ENCODE data around the gene CACNA2D1. TPM values are rescaled to one million over a fixed set of nuclear protein-coding genes. Genes with fewer than 3 reads are reported as not detected.

The CACNA2D1 gene
- total and polyA plus RNA-seq, 8 donors = 10.7 to 20.8 (median 16.6) TPM

DNA sequence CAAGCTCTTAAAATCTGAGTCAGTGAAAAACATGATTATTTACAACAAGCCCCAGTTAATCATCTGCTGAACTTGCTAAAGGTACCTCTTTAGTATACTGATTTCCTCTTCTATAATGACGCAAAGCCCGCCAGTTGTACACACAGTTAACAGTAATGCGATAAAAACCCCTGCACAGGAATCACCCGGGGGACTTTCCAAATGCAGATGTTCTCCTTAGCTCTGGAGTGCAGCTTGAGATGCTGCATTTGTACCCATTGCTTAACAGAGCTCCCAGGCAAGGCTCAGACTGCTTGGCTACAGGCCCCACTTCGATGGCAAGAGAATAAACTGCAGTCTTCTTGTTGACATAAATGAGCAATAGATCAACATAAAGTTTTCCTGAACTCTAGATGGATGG is 394.1 kb downstream of the CACNA2D1 start:
- H3K27ac ChIP-seq = no peak overlapping the region
- TF ChIP-seq, protein P1, sequence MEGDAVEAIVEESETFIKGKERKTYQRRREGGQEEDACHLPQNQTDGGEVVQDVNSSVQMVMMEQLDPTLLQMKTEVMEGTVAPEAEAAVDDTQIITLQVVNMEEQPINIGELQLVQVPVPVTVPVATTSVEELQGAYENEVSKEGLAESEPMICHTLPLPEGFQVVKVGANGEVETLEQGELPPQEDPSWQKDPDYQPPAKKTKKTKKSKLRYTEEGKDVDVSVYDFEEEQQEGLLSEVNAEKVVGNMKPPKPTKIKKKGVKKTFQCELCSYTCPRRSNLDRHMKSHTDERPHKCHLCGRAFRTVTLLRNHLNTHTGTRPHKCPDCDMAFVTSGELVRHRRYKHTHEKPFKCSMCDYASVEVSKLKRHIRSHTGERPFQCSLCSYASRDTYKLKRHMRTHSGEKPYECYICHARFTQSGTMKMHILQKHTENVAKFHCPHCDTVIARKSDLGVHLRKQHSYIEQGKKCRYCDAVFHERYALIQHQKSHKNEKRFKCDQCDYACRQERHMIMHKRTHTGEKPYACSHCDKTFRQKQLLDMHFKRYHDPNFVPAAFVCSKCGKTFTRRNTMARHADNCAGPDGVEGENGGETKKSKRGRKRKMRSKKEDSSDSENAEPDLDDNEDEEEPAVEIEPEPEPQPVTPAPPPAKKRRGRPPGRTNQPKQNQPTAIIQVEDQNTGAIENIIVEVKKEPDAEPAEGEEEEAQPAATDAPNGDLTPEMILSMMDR (IDR thresholded peaks at IDR 0.05) = no peak
- H3K9me3 ChIP-seq = no peaks in the 10 kb centered on the region
- no peaks in the 10 kb centered on the region for H3K27me3 ChIP-seq
- no peaks in the 10 kb centered on the region for H3K36me3 ChIP-seq
- no peaks in the 10 kb centered on the region for H3K4me1 ChIP-seq
- H3K4me3 ChIP-seq = no peak overlapping the region
- peak; percentile 40 for ATAC-seq
- peak in 1 of 4 donors; percentile 5 for DNase-seq
- intact Hi-C loops (cut with DNase I) = loop anchor here in 1 of 2 donors (10.0 kb wide), 1 partner anchor 675 kb away; no protein-coding TSS in a partner anchor

DNA sequence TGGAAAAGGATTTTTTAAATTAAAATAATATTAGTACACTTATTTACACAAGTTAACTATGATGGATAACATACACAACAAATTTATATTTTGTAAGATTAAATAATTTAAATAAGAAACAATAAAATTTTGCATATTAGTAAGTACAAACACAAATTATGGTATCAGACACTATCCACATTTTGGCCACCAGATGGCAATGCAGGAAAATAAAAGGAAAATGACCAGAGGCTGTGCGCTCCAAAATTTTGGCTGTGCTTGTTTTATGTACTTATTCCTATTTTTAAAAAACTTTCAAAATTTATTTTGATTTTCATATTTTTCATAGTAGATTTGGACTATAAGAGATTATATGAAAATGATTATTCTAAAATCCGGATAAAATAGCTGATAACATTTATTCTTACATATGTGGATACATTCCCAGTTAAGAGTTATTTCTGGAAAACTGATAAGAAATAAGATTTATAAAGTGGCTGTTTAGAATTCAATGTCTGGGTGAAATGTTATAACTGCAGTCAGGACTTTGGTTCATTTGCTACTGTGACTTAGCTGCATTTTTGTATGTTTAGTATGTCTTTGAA is 399.0 kb downstream of the CACNA2D1 start:
- Histone ChIP-seq H3K9me3 (no peaks in the 10 kb centered on the region), H3K36me3 (no peaks in the 10 kb centered on the region), H3K27me3 (no peaks in the 10 kb centered on the region), H3K27ac (no peak overlapping the region), H3K4me3 (no peak overlapping the region), H3K4me1 (no peaks in the 10 kb centered on the region)
- ATAC-seq = peak; percentile 68
- TF ChIP-seq, protein P1 (IDR thresholded peaks at IDR 0.05) = peak; percentile 41 to 56
- peak in 2 of 4 donors; percentile 39 to 71 for DNase-seq
- intact Hi-C loops (cut with DNase I) = loop anchor here in 1 of 2 donors (10.0 kb wide), 1 partner anchor 680 kb away; no protein-coding TSS in a partner anchor

DNA sequence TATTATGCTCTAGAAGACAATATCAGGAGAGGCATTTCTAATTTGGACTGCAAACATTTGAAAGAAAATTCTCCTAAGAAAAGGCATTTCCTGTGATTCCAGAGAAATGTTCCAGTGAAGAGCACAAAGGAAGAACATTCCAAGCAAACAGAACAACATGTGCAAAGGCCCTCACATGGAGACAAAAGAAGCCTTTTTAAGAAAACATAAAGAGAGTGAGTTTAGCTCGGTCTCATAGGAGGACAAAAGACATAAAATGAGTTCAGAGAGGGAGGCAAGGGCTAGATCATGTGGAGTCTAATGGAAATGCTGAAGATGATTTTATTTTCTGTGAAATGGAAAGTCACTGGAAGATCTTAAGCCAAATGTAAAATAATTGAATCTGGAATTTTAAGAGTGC is 404.0 kb downstream of the CACNA2D1 start:
- intact Hi-C loops (cut with DNase I) = loop anchor here in 1 of 2 donors (10.0 kb wide), 1 partner anchor 685 kb away; no protein-coding TSS in a partner anchor
- no peaks in the 10 kb centered on the region for H3K27me3 ChIP-seq
- no peaks in the 10 kb centered on the region for H3K36me3 ChIP-seq
- no peak for DNase-seq
- no peak overlapping the region for H3K4me3 ChIP-seq
- TF ChIP-seq, protein P1 (IDR thresholded peaks at IDR 0.05) = no peak
- H3K4me1 ChIP-seq = no peaks in the 10 kb centered on the region
- H3K27ac ChIP-seq = no peak overlapping the region
- no peaks in the 10 kb centered on the region for H3K9me3 ChIP-seq
- no peak for ATAC-seq

DNA sequence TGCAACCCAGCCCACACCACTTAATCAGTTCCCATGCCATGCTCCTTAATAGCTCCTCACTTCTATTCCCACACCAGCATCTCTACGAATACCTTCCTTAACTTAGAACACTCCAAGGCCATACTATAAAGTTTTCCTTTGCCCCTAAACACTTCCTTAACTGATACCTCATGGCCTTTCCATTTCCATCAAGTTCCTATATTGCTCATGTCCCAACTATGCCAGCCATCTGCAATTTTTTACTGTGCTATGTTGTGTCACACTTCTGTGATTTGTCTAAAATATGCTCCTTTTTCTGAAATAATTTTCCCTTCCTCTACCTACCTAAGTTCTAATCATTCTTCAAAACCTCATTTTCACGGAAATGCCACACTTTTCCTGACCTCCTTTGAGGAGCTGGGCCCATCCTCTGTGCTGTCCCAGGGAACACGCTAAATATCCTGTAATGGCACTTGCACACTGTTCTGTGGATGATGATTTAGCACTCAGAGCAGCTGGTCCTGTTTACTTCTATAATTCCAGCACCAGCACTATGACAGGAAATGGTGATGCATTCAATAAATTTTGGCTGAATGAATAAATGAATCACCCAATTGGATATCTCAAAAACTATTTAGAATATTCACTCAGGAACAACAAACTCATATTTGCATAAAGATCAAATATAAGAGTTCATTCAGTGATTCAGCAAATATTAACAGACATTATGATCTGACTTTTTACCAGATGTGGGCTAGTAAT is 407.3 kb downstream of the CACNA2D1 start:
- Histone ChIP-seq H3K4me1 (no peaks in the 10 kb centered on the region), H3K4me3 (no peak overlapping the region), H3K27ac (no peak overlapping the region), H3K9me3 (no peaks in the 10 kb centered on the region), H3K36me3 (no peaks in the 10 kb centered on the region), H3K27me3 (no peaks in the 10 kb centered on the region)
- no peak for DNase-seq
- intact Hi-C loops (cut with DNase I) = no loop called here
- TF ChIP-seq, protein P1 (IDR thresholded peaks at IDR 0.05) = no peak
- no peak for ATAC-seq

DNA sequence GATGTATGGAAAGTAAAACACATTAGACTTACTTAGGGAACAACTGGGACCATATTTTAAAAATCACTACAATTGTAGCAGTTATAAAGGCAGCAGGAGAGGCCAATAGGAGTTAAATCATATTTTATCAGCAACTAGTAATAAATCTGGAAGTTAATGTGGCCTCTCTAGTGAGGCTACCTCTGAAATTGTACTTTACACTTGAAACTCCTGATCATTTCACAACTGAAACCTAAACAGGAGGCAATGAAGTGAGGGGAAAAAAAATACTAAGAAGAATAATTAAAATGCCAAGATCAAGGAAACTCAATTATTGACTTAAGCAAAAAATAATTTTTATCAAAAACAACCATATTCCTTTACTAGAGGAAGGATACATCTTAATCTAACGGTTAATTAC is 408.1 kb downstream of the CACNA2D1 start:
- H3K9me3 ChIP-seq = no peaks in the 10 kb centered on the region
- H3K4me3 ChIP-seq = no peak overlapping the region
- ATAC-seq = no peak
- H3K27ac ChIP-seq = no peak overlapping the region
- no peaks in the 10 kb centered on the region for H3K27me3 ChIP-seq
- intact Hi-C loops (cut with DNase I) = no loop called here
- H3K36me3 ChIP-seq = no peaks in the 10 kb centered on the region
- DNase-seq = no peak
- no peaks in the 10 kb centered on the region for H3K4me1 ChIP-seq
- TF ChIP-seq, protein P1 (IDR thresholded peaks at IDR 0.05) = no peak
